Omental fat pad (tissue), 4 donors: ENCODE results near the gene SLC13A4. TPM values are rescaled to one million over a fixed set of nuclear protein-coding genes. Genes with fewer than 3 reads are reported as not detected.

Experiments
- ATAC-seq: fragments of 150-250 bp; one replicate; pipeline ENCODE4 v1.9.1; 2016; ENCODE audit warnings: mild to moderate bottlenecking, moderate library complexity; ENCODE audit not compliant: low FRiP score
- DNase-seq: peaks from one replicate; pipeline ENCODE4 v3.0.0-alpha.2; 2019; ENCODE audit warnings: low spot score
- CTCF ChIP-seq, 3 donors: fragments of 450-650 bp; IDR thresholded peaks; one replicate each; pipeline ENCODE4 v1.5.1; 2016 to 2017; ENCODE audit warnings: antibody characterized with exemption in 3 of 3, mild to moderate bottlenecking in 3 of 3, moderate library complexity in 2 of 3
- total RNA-seq, 4 donors: library from RNA; depleted of rRNA; stranded (reverse); fragments of >200 nt; gene quantifications; one replicate each; pipeline ENCODE4 v1.1.0, GENCODE V29; 2016

The SLC13A4 gene
- total RNA-seq, 4 donors from 2014 or later = 0.09 to 1.4 (median 0.79) TPM; not detected in 1

- DNase-seq (no peak), ATAC-seq (no peak)
- TF ChIP-seq CTCF (IDR thresholded peaks at IDR 0.05) = no peak
These were observed 43.3 kb downstream of the SLC13A4 start for GRCh38 chr7:135684699-135685098.

DNA sequence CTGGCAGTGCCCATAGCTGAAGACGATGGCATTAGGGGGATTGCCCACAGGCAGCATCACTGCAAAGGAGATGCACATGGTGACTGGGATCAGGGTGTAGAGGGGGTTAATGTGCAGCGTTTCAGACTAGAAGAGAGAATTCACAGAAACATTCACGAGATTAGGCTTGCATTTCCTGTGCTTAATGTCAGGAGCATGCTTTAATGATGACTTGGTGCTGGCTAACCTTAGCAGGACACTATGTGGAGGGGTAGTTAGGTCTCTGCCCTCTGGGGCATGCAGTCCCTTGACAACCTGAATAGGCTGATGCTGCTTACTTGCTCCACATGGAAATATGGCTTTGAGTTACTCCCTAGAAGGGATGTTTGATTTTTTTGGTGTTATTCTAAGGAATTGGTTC lies 43.9 kb downstream of the SLC13A4 start:
- TF ChIP-seq CTCF (IDR thresholded peaks at IDR 0.05) = no peak
- no peak for DNase-seq
- ATAC-seq = no peak

GRCh38 chr7:135683609-135684008 lies 44.4 kb downstream of the SLC13A4 start:
- DNase-seq (no peak), ATAC-seq (no peak)
- no peak for TF ChIP-seq CTCF (IDR thresholded peaks at IDR 0.05)

GRCh38 chr7:135682191-135682590 lies 45.8 kb downstream of the SLC13A4 start:
- no peak for TF ChIP-seq CTCF (IDR thresholded peaks at IDR 0.05)
- no peak for DNase-seq

DNA sequence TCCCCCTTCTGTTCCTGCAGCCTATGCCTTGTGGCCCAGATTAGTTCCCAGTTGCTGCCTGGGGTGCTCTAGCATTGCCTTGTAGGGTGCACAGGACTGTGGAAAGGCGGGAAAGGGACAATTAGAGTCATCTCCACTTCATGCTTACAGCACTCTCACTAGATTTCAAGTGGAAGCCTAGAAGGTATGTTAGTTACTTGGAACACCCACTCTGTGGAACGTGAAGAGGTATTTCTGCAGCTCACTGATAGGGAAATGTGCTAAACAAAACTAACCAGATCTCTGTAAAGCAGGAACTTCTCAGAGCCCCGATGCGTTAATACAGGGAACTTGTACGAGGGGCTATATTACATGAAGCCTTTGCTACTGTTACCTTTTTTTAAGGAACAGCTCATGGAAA lies 46.2 kb downstream of the SLC13A4 start:
- no peak for TF ChIP-seq CTCF (IDR thresholded peaks at IDR 0.05)

More at GRCh38 chr7:135682191-135682590, 45.8 kb downstream of the SLC13A4 start:
- ATAC-seq = no peak

DNA sequence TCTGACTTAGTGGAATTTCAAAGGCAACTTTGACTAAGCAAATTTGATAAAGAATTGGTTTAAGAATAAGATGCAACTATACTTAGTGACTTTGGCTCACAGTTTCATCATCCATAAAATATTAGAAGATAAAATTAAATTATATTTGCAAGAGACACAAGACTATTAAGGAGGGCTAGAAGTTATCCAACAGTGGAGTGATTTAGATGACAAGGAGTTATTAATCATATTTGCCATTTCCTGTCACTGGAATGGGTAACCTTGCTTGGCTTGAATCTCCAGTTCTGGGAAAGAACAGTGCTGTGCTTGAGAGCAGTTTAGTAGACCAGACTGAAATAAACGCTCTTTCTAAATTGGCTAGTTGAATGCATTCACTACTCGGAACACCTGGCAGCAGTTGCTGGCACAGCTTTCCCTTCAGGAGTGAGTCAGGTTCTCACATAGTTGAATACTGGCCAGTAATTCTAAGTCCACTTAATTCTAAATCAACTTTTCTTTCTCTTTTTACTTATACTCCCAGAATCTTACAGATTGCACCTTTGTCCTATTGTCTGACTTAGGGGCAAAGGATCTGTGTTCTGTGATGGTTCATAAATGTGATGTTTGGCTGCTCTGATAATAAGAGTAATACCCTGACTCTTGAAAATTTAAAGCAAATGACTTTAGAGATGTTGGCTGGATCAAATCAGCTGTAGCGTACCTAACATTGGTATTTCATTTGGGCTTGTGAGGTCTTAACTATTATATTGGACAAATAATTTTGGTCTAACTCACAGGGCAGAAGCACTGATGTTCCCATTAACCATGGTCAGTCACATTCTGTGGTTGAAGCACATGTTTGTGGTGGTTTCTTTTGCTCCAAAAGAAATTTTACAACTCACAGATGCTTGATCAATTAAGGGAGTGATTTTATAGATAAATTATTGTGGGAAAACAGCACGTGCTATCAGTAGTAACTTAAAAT lies 49.1 kb downstream of the SLC13A4 start:
- no peak for TF ChIP-seq CTCF (IDR thresholded peaks at IDR 0.05)
- peak; percentile 94 for ATAC-seq
- no peak for DNase-seq

More for the DNA sequence above, 46.2 kb downstream of the SLC13A4 start:
- DNase-seq (no peak), ATAC-seq (no peak)

GRCh38 chr7:135673360-135673706 lies 54.7 kb downstream of the SLC13A4 start:
- DNase-seq (no peak), ATAC-seq (no peak)
- no peak for TF ChIP-seq CTCF (IDR thresholded peaks at IDR 0.05)
